Islet precursor cell (in vitro differentiated cells): Measurements from ENCODE around the gene SLC9A7.
A peak's percentile ranks its signal among the peaks of the same experiment; 100 is the strongest.

Experiments used
- DNase-seq: peaks from one replicate; pipeline ENCODE4 v3.0.0-alpha.2; 2018

The SLC9A7 gene

GRCh38 chrX:46698691-46699090, 60.2 kb downstream of the SLC9A7 start:
- DNase-seq: no peak

- DNase-seq: no peak
Measured at GRCh38 chrX:46695491-46695890, 63.4 kb downstream of the SLC9A7 start.

GRCh38 chrX:46694549-46694948, 64.4 kb downstream of the SLC9A7 start:
- DNase-seq: no peak

- DNase-seq: no peak
Measured at GRCh38 chrX:46693149-46693548, 65.8 kb downstream of the SLC9A7 start.

- no peak for DNase-seq
Measured at GRCh38 chrX:46690818-46691217, 68.1 kb downstream of the SLC9A7 start.

DNA sequence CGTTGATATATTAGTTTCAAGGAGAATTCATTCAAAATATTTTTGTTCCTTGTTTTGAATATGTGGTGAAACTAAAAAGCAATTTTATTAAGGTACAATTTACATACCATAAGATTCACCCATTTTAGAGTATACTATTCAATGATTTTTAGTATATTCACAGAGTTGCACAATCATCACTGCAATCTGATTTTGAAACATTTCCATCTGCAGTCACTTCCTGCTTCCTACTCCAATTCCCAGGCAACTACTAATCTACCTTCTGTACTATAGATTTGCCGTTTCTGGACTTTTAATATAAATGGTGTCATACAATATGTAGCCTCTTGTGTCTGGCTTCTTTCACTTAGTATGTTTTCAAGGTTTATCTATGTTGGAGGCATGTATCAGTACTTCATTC, 71.3 kb downstream of the SLC9A7 start:
- no peak for DNase-seq

GRCh38 chrX:46686003-46686645, 72.8 kb downstream of the SLC9A7 start:
- no peak for DNase-seq

DNA sequence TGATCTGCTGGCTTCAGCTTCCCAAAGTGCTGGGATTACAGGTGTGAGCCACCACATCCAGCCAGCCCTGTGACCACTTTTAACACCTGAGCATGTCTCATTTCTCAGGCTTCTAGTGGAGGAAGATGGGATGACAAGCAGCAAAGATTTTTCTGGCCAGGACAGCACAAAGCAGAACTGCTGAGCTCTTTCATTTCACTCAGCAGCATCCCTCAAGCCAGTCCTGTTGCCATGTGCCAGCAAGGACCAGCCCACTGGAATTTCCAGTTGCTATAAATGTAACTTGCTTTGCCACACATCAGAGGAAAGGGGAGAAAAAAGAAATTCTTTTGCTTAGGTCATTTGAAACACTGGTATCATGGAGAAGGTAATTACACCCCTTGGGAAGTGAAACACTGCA, 75.9 kb downstream of the SLC9A7 start:
- DNase-seq: no peak

GRCh38 chrX:46681849-46682248, 77.1 kb downstream of the SLC9A7 start:
- DNase-seq: no peak

- no peak for DNase-seq
Measured at GRCh38 chrX:46678232-46678631, 80.7 kb downstream of the SLC9A7 start.

GRCh38 chrX:46676399-46677356, 82.2 kb downstream of the SLC9A7 start:
- DNase-seq: no peak

GRCh38 chrX:46673620-46674359, 85.1 kb downstream of the SLC9A7 start:
- DNase-seq: peak; percentile 63

DNA sequence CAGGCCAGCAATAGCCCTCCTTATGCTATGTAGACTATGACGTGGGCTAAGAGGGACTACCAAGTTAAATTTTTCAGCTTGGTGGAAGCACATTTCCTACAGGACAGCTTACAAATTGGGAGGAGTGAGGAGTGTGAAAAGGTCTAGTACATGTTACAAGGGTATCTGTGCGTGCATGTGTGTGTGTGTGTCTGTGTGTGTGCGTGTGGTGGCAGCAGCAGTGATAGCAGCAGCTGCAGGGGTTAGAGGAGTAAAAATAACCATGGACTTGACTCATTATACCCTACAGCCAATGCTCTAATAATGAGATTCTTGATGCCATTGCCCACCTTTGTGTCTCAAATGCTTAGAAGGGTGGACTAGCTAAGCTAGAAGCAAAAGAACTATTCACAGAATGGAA, 88.6 kb downstream of the SLC9A7 start:
- no peak for DNase-seq

DNA sequence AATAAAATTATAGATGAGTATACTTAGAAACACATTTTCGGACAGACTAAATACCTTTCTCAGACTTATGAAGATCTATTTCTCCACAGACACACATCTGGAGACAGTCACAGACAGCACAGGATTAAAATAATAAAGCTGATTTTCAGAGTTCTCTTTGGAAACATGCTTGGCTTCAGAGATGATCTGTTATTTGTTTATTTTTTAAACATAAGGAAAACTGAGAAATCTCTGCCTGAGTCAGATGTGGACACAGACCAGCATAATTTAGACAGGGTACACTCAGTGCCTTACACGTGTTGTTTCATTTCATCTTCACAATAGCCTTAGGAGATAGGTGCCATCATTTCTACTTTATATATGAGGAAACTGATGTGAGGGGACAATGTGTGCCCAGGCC, 92.1 kb downstream of the SLC9A7 start:
- DNase-seq: no peak

DNA sequence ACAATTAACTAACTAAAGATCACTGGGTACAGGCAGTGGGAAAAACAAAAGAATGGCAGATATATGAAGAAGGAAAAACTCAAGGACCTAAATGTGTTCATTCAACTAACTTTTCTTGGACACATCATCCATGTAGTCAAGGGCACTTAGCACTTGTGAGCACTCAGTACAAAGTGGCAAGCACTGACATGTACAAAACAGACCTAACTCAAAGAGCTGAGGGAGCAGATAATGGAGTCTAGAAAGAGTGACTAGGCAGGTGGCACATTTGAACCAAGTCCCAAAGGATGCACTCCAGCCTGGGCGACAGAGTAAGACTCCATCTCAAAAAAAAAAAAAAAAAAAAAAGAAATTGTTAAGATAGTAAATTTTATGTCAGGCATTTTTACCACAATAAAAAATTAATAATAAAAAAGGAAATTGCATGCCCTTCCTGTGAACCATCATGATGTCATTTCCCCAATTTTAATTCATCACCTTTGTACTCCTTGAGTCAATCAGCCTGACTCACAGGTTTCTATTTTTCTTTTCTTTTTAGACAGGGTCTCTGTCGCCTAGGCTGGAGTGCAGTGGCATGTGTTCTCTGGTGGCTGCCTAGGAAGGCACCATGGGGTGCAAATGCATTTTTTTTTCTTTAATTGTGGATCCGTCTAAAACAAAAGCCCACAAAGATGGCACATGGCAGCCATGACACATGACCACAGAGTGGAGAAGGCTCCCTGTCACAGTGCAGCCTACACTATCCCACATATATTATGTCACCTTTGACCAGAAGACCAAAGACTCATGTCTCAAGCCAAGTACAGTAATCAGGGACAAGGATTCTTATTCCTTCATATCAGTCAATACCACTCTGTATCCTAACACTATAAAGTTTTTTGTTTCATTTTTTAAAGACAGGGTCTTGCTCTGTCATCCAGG, 93.4 kb downstream of the SLC9A7 start:
- no peak for DNase-seq

GRCh38 chrX:46662188-46662958, 96.5 kb downstream of the SLC9A7 start:
- DNase-seq: no peak

DNA sequence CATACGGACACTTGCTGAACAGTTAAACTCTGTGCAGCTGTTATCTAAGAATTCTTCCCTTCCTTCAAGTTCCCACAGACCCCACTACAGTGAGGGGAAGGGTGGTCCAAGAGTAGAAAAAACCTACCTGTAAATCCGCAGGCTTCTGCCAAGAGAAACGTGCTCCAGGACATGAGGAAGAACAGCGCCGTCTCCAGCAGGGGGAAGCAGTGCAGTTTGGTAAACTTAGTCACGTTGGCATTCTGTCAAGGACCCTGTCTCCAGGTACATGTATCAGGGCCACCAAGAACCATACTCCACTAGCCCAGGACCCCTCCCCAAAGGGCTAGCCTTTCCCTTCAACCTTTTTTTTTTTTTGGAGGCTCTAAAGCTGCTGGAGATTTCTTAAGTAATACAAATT, 105.4 kb downstream of the SLC9A7 start:
- DNase-seq: peak; percentile 57

DNA sequence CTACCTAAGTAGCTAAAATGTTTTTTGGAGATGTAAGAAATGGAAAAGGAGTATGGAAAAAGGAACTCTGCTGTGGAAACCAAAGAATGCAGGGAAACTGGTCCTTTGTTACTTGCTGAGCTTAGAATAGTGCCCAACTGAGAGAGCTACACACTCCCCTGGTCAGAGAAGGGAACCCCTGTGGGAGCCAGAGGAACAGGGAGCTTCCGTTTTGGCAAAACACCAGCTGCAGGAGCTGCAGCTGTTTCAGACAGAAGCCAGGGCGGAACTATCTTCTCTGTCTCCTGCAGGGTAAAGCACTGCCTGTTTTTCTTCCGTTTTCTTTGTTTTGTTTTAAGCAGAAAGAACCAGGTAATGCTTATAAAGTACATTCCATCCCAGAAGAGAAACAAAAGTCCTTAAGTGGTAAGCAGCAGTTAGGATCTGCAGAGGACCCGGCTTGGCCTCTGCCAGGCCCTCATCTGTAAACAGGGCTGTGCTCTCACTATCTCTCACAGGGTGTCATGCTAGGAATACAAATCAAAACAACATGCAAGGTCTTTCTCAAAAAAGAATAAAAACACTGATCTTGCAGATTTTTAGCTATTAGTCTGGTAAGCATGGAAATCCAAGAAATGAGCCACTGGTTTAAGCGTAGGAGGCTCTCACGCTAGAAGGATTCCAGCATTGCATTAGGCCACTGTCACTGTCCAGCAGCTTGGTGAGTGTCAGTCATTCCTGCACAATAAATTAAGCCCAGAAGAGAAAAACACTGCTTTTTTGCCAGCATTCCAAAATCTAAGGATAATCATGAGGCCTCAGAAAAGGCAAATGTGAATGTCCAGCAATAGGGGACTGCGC, 109.3 kb downstream of the SLC9A7 start:
- peak; percentile 58 for DNase-seq

GRCh38 chrX:46648660-46649059, 110.3 kb downstream of the SLC9A7 start:
- DNase-seq: peak; percentile 64

DNA sequence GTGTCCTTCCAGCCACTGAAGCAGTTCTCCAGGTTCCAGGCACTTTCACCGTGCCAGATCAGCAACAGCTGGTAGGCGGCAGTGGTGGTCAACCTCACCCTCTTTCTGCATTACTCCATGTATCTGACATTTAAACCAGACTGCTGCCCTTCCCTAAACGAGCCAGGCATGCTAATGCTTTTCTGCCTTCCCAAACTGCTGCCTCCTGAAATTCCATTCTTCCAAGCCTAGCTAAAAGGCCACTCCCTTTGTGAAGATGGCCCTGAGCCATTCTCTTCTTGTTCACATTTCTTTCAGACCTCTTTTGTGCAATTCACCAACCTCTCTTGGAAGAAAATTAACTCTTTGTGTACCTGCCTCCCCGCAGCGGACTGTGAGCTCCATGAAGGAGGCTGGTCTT, 111.7 kb downstream of the SLC9A7 start:
- DNase-seq: peak; percentile 73

- DNase-seq: no peak
Measured at GRCh38 chrX:46645614-46646013, 113.3 kb downstream of the SLC9A7 start.
